HepG2 (cell line): ENCODE results near the gene SNRNP48. TPM values are rescaled to one million over a fixed set of nuclear protein-coding genes. Genes with fewer than 3 reads are reported as not detected.

Experiments
- DZIP1 ChIP-seq: sonication (generic); formaldehyde crosslinking; IDR thresholded peaks from 2 replicates; pipeline ENCODE4 v1.5.0; 2020; ENCODE audit warnings: mild to moderate bottlenecking, missing genetic modification reagents
- ETV5 ChIP-seq: IDR thresholded peaks from 2 replicates; pipeline ENCODE4 v1.6.1; 2018; ENCODE audit warnings: missing biosample characterization, missing genetic modification reagents, inconsistent platforms, borderline replicate concordance
- GZF1 ChIP-seq: sonication (generic); formaldehyde crosslinking; IDR thresholded peaks from 2 replicates; pipeline ENCODE4 v1.5.1; 2020; ENCODE audit warnings: mild to moderate bottlenecking, missing genetic modification reagents
- HOXA7 ChIP-seq: sonication (generic); formaldehyde crosslinking; IDR thresholded peaks from 2 replicates; pipeline ENCODE4 v1.8.1; 2022; ENCODE audit warnings: mild to moderate bottlenecking, missing genetic modification reagents, moderate library complexity
- IRF9 ChIP-seq: sonication (generic); formaldehyde crosslinking; IDR thresholded peaks from 2 replicates; pipeline ENCODE4 v1.8.0; 2022; ENCODE audit warnings: missing genetic modification reagents, mild to moderate bottlenecking, borderline replicate concordance
- KDM2A ChIP-seq: sonication (generic); formaldehyde crosslinking; IDR thresholded peaks from 2 replicates; pipeline ENCODE4 v1.4.0; 2020; ENCODE audit warnings: low read depth, missing genetic modification reagents, borderline replicate concordance
- MLX ChIP-seq: IDR thresholded peaks from 2 replicates; pipeline ENCODE4 v1.6.1; 2016
- MTA1 ChIP-seq: sonication (generic); formaldehyde crosslinking; IDR thresholded peaks from 2 replicates; pipeline ENCODE4 v1.4.0; 2020; ENCODE audit warnings: missing genetic modification reagents, mild to moderate bottlenecking, borderline replicate concordance
- NFKB2 ChIP-seq: sonication (generic); formaldehyde crosslinking; IDR thresholded peaks from 2 replicates; pipeline ENCODE4 v1.4.0; 2020; ENCODE audit warnings: missing genetic modification reagents, borderline replicate concordance
- PTBP1 ChIP-seq: fragments of 200-400 bp; formaldehyde crosslinking; IDR thresholded peaks from 2 replicates; pipeline ENCODE4 v1.6.1; 2018; ENCODE audit warnings: low read length, low read depth; ENCODE audit not compliant: poor library complexity, severe bottlenecking
- RBM39 ChIP-seq: fragments of 200-400 bp; formaldehyde crosslinking; IDR thresholded peaks from one replicate; pipeline ENCODE4 v1.6.1; 2018; ENCODE audit warnings: antibody characterized with exemption, mild to moderate bottlenecking, low read depth, low read length; ENCODE audit not compliant: poor library complexity, severe bottlenecking
- REL ChIP-seq: sonication (generic); formaldehyde crosslinking; conservative IDR thresholded peaks from 2 replicates; pipeline ENCODE4 v1.8.0; 2022; ENCODE audit warnings: mild to moderate bottlenecking, missing genetic modification reagents, moderate library complexity
- SNRNP70 ChIP-seq: fragments of 200-400 bp; formaldehyde crosslinking; IDR thresholded peaks from 2 replicates; pipeline ENCODE4 v1.6.1; 2017; ENCODE audit warnings: mild to moderate bottlenecking, low read depth, low read length, moderate library complexity
- SOX6 ChIP-seq, 2 experiments: fragments of 450-650 bp in 1 of 2; sonication (generic) in 1 of 2; formaldehyde crosslinking in 1 of 2; IDR thresholded peaks; 2 replicates each; pipeline versions ENCODE4 v1.4.0 to v1.6.1; 2017 to 2020; ENCODE audit warnings: antibody characterized with exemption in 1 of 2, mild to moderate bottlenecking in 1 of 2, missing genetic modification reagents in 1 of 2
- TARDBP ChIP-seq: sonication (generic); formaldehyde crosslinking; IDR thresholded peaks from 2 replicates; pipeline ENCODE4 v1.8.0; 2022; ENCODE audit warnings: mild to moderate bottlenecking, missing genetic modification reagents
- ZBED4 ChIP-seq: sonication (generic); formaldehyde crosslinking; IDR thresholded peaks from 2 replicates; pipeline ENCODE4 v1.4.0; 2020; ENCODE audit warnings: missing genetic modification reagents, borderline replicate concordance
- ZNF264 ChIP-seq: sonication (generic); formaldehyde crosslinking; IDR thresholded peaks from 2 replicates; pipeline ENCODE4 v1.4.0; 2020; ENCODE audit warnings: missing genetic modification reagents
- ZNF331 ChIP-seq: sonication (generic); formaldehyde crosslinking; IDR thresholded peaks from 2 replicates; pipeline ENCODE4 v1.4.0; 2020; ENCODE audit warnings: missing genetic modification reagents
- ZNF615 ChIP-seq: sonication (generic); formaldehyde crosslinking; IDR thresholded peaks from 2 replicates; pipeline ENCODE4 v1.5.0; 2020; ENCODE audit warnings: mild to moderate bottlenecking, missing genetic modification reagents, borderline replicate concordance
- ZNF709 ChIP-seq: sonication (generic); formaldehyde crosslinking; IDR thresholded peaks from 2 replicates; pipeline ENCODE4 v1.5.0; 2020; ENCODE audit warnings: mild to moderate bottlenecking, missing genetic modification reagents
- polyA plus RNA-seq, 8 experiments: library from polyadenylated mRNA; depleted of rRNA in 3 of 8; stranded (reverse) in 7 of 8; unstranded in 1 of 8; fragments of >200 nt; fragmentation: Illumina TruSeq in 4 of 8; extraction: Trizol in 4 of 8; gene quantifications; 2 replicates each; pipeline versions ENCODE4 v1.2.1 to v1.2.3, GENCODE V29; 2011 to 2016; ENCODE audit warnings: low read depth in 4 of 8, missing spikeins in 1 of 8, mixed read lengths in 1 of 8; ENCODE audit not compliant: insufficient read depth in 1 of 8
- total RNA-seq, 5 experiments: library from RNA; depleted of rRNA; stranded (reverse); fragments of >200 nt; fragmentation: Illumina TruSeq; extraction: Trizol; gene quantifications; 2 replicates each; pipeline ENCODE4 v1.2.3, GENCODE V29; 2016; ENCODE audit warnings: low read depth in 1 of 5

SNRNP48 gene
- total and polyA plus RNA-seq, 2 of the 13 experiments (the other 11 are each of a cell fraction or from before 2014, with no cell fraction given) = 17.5 to 47.5 TPM

GRCh38 chr6:7541175-7542064, 48.6 kb upstream of the SNRNP48 start, which contains the start of gene DSP (continued):
- peak; percentile 84; the same call in 1 of the 2 replicates for TF ChIP-seq NFKB2 (CRISPR knock-in tag)
- TF ChIP-seq GZF1 (CRISPR knock-in tag) = no peak
- peak; percentile 86 for TF ChIP-seq TARDBP (CRISPR knock-in tag)
- TF ChIP-seq REL (CRISPR knock-in tag) = peak; percentile 62
- peak; percentile 90 for TF ChIP-seq IRF9 (CRISPR knock-in tag)
- peak; percentile 92; the same call in 1 of the 2 replicates for TF ChIP-seq DZIP1 (CRISPR knock-in tag)
- peak; percentile 58 for TF ChIP-seq MLX (CRISPR knock-in tag)
- peak; percentile 98 for TF ChIP-seq ETV5 (CRISPR knock-in tag)
- TF ChIP-seq ZNF709 = peak; percentile 89; the same call in 1 of the 2 replicates
- peak; percentile 81 for TF ChIP-seq ZBED4
- TF ChIP-seq ZNF264 (CRISPR knock-in tag) = peak; percentile 87
- TF ChIP-seq KDM2A = peak; percentile 86
- TF ChIP-seq PTBP1 = no peak
- TF ChIP-seq ZNF615 (CRISPR knock-in tag) = no peak
- TF ChIP-seq HOXA7 (CRISPR knock-in tag) = no peak; the same call in 1 of the 2 replicates
- TF ChIP-seq MTA1 (CRISPR knock-in tag) = peak; percentile 44; the same call in 1 of the 2 replicates
- TF ChIP-seq ZNF331 (CRISPR knock-in tag) = peak; percentile 84
- TF ChIP-seq RBM39 = no peak
- no peak for TF ChIP-seq SOX6 (IDR thresholded peaks at IDR 0.05)
- TF ChIP-seq SOX6 (CRISPR knock-in tag; IDR thresholded peaks at IDR 0.05) = peak; percentile 96
- no peak for TF ChIP-seq SNRNP70
